K562 (cell line): Measurements from ENCODE around the gene WDR27. TPM values are rescaled to one million over a fixed set of nuclear protein-coding genes. Genes with fewer than 3 reads are reported as not detected.

Experiments
- ATAC-seq: fragments of 200-7000 bp; cut with Tn5 transposase; 3 replicates; pipeline ENCODE4 v1.9.1; 2020; ENCODE audit warnings: moderate library complexity
- BruUV-seq: library from RNA; stranded (reverse); fragments of 400-500 nt; replicated peaks from 2 replicates; lab custom pipeline; 2021; lab: Mats Ljungman, UMichigan
- CTCF ChIA-PET: fragments of 300-600 bp; formaldehyde crosslinking; extraction: SDS; loops from one replicate; lab custom pipeline; 2021; ENCODE audit warnings: low intra/inter-chr PET ratio; lab: Yijun Ruan, JAX
- POLR2A ChIA-PET: fragments of 300-600, 350-650 bp; sonication (Branson Sonifier 250); formaldehyde crosslinking; extraction: SDS; loops from one replicate; lab custom pipeline; 2021; ENCODE audit warnings: antibody characterized with exemption, inconsistent platforms; lab: Yijun Ruan, JAX
- DNase-seq, 4 experiments: peaks; one replicate each; pipeline versions ENCODE4 v3.0.0 to v3.0.0-alpha.2; 2011 to 2018; ENCODE audit warnings: low spot score in 3 of 4, mixed read lengths in 3 of 4; ENCODE audit errors: extremely low read depth in 1 of 4
- FAIRE-seq: peaks from 2 replicates; lab custom pipeline; 2011; peaks lifted over from hg19 to GRCh38; lab: Jason Lieb, UNC
- H2AFZ ChIP-seq: 2 replicates; pipeline ENCODE4 v1.6.0; 2011; ENCODE audit warnings: low read depth, low read length, control low read depth, inconsistent platforms
- H3K27ac ChIP-seq: fragments of 200-600 bp; 3 replicates; pipeline ENCODE4 v1.8.0; 2011; ENCODE audit warnings: low read depth, mild to moderate bottlenecking, control low read depth, inconsistent platforms, low read length, moderate library complexity, mixed read lengths; ENCODE audit errors: extremely low read depth
- H3K27me3 ChIP-seq, 2 experiments: fragments of 300-600 bp in 1 of 2; 2 replicates in 1 of 2; 3 replicates in 1 of 2; pipeline versions ENCODE4 v1.6.0 to v1.8.0; 2011; ENCODE audit warnings: inconsistent platforms in 2 of 2, low read length in 2 of 2, mild to moderate bottlenecking in 1 of 2, mixed read lengths in 1 of 2, moderate library complexity in 1 of 2; ENCODE audit not compliant: control insufficient read depth in 2 of 2, insufficient read depth in 2 of 2
- H3K36me3 ChIP-seq: fragments of 300-600 bp; 3 replicates; pipeline ENCODE4 v1.8.0; 2011; ENCODE audit warnings: mild to moderate bottlenecking, low read length, inconsistent platforms; ENCODE audit not compliant: control insufficient read depth, insufficient read depth
- H3K4me1 ChIP-seq, 2 experiments: fragments of 200-600 bp in 1 of 2; replicated peaks in 1 of 2; 2 replicates in 1 of 2; 3 replicates in 1 of 2; pipeline versions ENCODE4 v1.5.1 to v1.8.0; 2011; ENCODE audit warnings: inconsistent platforms in 2 of 2, low read length in 2 of 2, mild to moderate bottlenecking in 1 of 2, mixed read lengths in 1 of 2, moderate library complexity in 1 of 2; ENCODE audit not compliant: control insufficient read depth in 2 of 2, insufficient read depth in 2 of 2
- H3K4me2 ChIP-seq: 2 replicates; pipeline ENCODE4 v1.6.1; 2011; ENCODE audit warnings: low read length, control low read depth, inconsistent platforms, mixed read lengths; ENCODE audit not compliant: insufficient read depth
- H3K4me3 ChIP-seq: fragments of 200-600 bp; sonication (generic), shearing (Covaris generic); 2 replicates; pipeline ENCODE4 v1.5.1; 2016; ENCODE audit warnings: control low read depth, inconsistent platforms
- H3K79me2 ChIP-seq: fragments of 200-600 bp; 3 replicates; pipeline ENCODE4 v1.8.0; 2011; ENCODE audit warnings: low read length, inconsistent platforms; ENCODE audit not compliant: control insufficient read depth, insufficient read depth
- H3K9ac ChIP-seq, 2 experiments: 2 replicates each; pipeline versions ENCODE4 v1.6.0 to v1.6.1; 2011; ENCODE audit warnings: low read depth in 2 of 2, low read length in 2 of 2, control low read depth in 1 of 2, inconsistent platforms in 1 of 2, mild to moderate bottlenecking in 1 of 2, mixed read lengths in 1 of 2; ENCODE audit not compliant: insufficient read depth in 1 of 2
- H3K9me1 ChIP-seq: one replicate; pipeline ENCODE4 v1.6.0; 2011; ENCODE audit warnings: inconsistent platforms, mild to moderate bottlenecking, low read length, moderate library complexity; ENCODE audit not compliant: control insufficient read depth, insufficient read depth
- H3K9me3 ChIP-seq: replicated peaks from 2 replicates; pipeline ENCODE4 v1.5.1; 2011; ENCODE audit warnings: low read depth, low read length, inconsistent platforms; ENCODE audit not compliant: control insufficient read depth, insufficient read depth
- H4K20me1 ChIP-seq: replicated peaks from 2 replicates; pipeline ENCODE4 v1.6.1; 2011; ENCODE audit warnings: low read length, inconsistent platforms, mixed read lengths; ENCODE audit not compliant: control insufficient read depth, insufficient read depth
- BMI1 ChIP-seq: fragments of 150-350 bp; IDR thresholded peaks from 2 replicates; pipeline ENCODE4 v1.6.1; 2014; ENCODE audit warnings: low read length
- BRF1 ChIP-seq: IDR thresholded peaks from 3 replicates; pipeline ENCODE4 v1.6.1; 2011; ENCODE audit warnings: borderline replicate concordance, mild to moderate bottlenecking; ENCODE audit not compliant: insufficient read length; ENCODE audit errors: extremely low read depth
- ETV1 ChIP-seq: fragments of 450-650 bp; conservative IDR thresholded peaks from 2 replicates; pipeline ENCODE4 v1.6.1; 2016; ENCODE audit warnings: missing genetic modification characterization, control low read depth, low read depth, missing compliant biosample characterization
- NR2F6 ChIP-seq: fragments of 450-650 bp; formaldehyde crosslinking; IDR thresholded peaks from 2 replicates; pipeline ENCODE4 v1.4.0; 2020; ENCODE audit warnings: mild to moderate bottlenecking
- NR3C1 ChIP-seq: sonication (generic); formaldehyde crosslinking; IDR thresholded peaks from 2 replicates; pipeline ENCODE4 v1.8.1; 2022; ENCODE audit warnings: missing genetic modification reagents
- RCOR1 ChIP-seq, 2 experiments: IDR thresholded peaks; 2 replicates each; pipeline ENCODE4 v1.6.1; 2012; ENCODE audit warnings: low read depth in 2 of 2, low read length in 2 of 2, borderline replicate concordance in 1 of 2, improper control_type of control experiment in 1 of 2
- SIX5 ChIP-seq, 2 experiments: IDR thresholded peaks; 2 replicates each; pipeline ENCODE4 v1.6.1; 2011; ENCODE audit warnings: low read length in 2 of 2, borderline replicate concordance in 1 of 2, low read depth in 1 of 2, mild to moderate bottlenecking in 1 of 2, moderate library complexity in 1 of 2; ENCODE audit not compliant: insufficient read depth in 1 of 2
- SP1 ChIP-seq: sonication (generic); formaldehyde crosslinking; IDR thresholded peaks from 2 replicates; pipeline ENCODE4 v1.8.1; 2022; ENCODE audit warnings: mild to moderate bottlenecking, missing genetic modification reagents
- SREBF2 ChIP-seq: sonication (generic); formaldehyde crosslinking; IDR thresholded peaks from 2 replicates; pipeline ENCODE4 v1.4.0; 2020; ENCODE audit warnings: mild to moderate bottlenecking, missing genetic modification reagents
- TAF1 ChIP-seq: IDR thresholded peaks from 2 replicates; pipeline ENCODE4 v1.6.1; 2011; ENCODE audit warnings: mild to moderate bottlenecking, low read length, moderate library complexity; ENCODE audit not compliant: insufficient read depth, control insufficient read depth, severe bottlenecking; ENCODE audit errors: extremely low read depth
- TBP ChIP-seq: optimal IDR thresholded peaks from 2 replicates; pipeline ENCODE3; 2011; ENCODE audit warnings: low read depth, low read length, improper control_type of control experiment
- THRAP3 ChIP-seq: fragments of 450-650 bp; IDR thresholded peaks from 2 replicates; pipeline ENCODE4 v1.6.1; 2016; ENCODE audit warnings: mild to moderate bottlenecking, inconsistent platforms, borderline replicate concordance
- YBX1 ChIP-seq: fragments of 450-650 bp; IDR thresholded peaks from 2 replicates; pipeline ENCODE4 v1.7.1; 2016; ENCODE audit warnings: mild to moderate bottlenecking
- ZEB2 ChIP-seq: fragments of 450-650 bp; IDR thresholded peaks from 2 replicates; pipeline ENCODE4 v1.6.1; 2016
- ZNF717 ChIP-seq: fragments of 250-450 bp; sonication (Bioruptor Pico); IDR thresholded peaks from 2 replicates; pipeline ENCODE4 v1.5.0; 2021
- WGBS: fragments of 100-300 bp; shearing (Covaris generic); methylation state at CpG from one replicate; pipeline ENCODE4 v1.1.6; 2016; ENCODE audit warnings: low coverage, mixed read lengths; ENCODE audit not compliant: insufficient coverage; ENCODE audit errors: missing lambda C conversion rate; 5-methylcytosine and 5-hydroxymethylcytosine counted together
- in situ Hi-C: fragments of 300-500 bp; cut with MboI; formaldehyde crosslinking; loops from 4 replicates; pipeline ENCODE4 v1.15.0; 2018; ENCODE audit warnings: inconsistent platforms, mixed read lengths
- intact Hi-C: fragments of 100-400 bp; cut with micrococcal nuclease; formaldehyde crosslinking; loops from 2 replicates; pipeline ENCODE4 v1.14.2; 2022
- polyA plus RNA-seq, 8 experiments: library from polyadenylated mRNA; depleted of rRNA in 4 of 8; stranded (reverse) in 5 of 8; unstranded in 3 of 8; fragments of >200 nt; fragmentation: Nextera tagmentation in 2 of 8; fragmentation: Illumina TruSeq in 1 of 8; extraction: Ambion mirVana in 2 of 8; extraction: Trizol in 1 of 8; gene quantifications; 2 replicates each; pipeline versions ENCODE4 v1.2.1 to v1.2.3, GENCODE V29; 2011 to 2014; ENCODE audit warnings: inconsistent platforms in 1 of 8, missing spikeins in 1 of 8
- total RNA-seq, 7 experiments: library from RNA; depleted of rRNA in 6 of 7; stranded (reverse); fragments of >200 nt in 6 of 7; fragmentation: Illumina TruSeq in 2 of 7; extraction: Trizol in 2 of 7; gene quantifications; 2 replicates each; pipeline versions ENCODE4 v1.2.1 to v1.2.3, GENCODE V29; 2011 to 2021; ENCODE audit warnings: low replicate concordance in 1 of 7

Gene WDR27
- total and polyA plus RNA-seq, 9 of the 15 experiments (the other 6 are each of a cell fraction or from before 2014, with no cell fraction given) = 4.3 to 77.2 (median 22.7) TPM

DNA sequence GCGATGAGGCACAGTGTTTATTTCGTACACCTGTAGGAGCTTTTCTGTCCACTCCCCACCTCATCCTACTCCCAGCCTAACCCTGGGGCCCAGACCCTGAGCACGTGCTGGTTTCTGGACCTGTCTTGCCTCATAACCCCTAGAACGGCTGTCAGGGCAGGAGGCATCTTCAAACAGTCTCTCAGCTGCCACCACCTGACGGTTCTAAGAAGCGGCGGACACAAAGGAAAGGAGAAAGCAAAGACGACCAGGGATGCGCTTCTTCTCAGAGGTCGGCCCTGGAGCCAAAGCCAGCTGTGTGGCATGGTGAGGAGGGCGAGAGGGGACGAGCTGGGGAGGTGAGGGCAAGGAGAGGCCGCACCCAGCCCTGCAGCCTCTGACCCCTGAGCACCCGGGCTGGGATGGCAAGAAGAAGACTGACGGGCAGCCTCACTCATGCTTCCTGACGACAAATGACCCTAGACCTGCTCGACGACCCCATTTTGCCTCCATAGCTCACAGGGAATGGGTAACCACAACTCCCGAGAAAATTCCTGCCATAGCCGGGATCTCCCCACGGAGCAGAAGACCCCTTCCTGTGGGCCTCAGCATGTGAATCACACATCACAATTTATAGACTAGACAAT, 62.1 kb downstream of the WDR27 start:
- Histone ChIP-seq H3K36me3 (peaks cover 7% of the 10 kb centered on the region; the same call in 1 of the 3 replicates), H3K27me3 (no peaks in the 10 kb centered on the region), H3K9me1 (no peaks in the 10 kb centered on the region), H3K4me3 (no peak overlapping the region), H2AFZ (no peak overlapping the region), H3K4me2 (no peak overlapping the region), H3K27ac (no peak overlapping the region), H4K20me1 (no peaks in the 10 kb centered on the region), H3K79me2 (no peaks in the 10 kb centered on the region), H3K9me3 (no peaks in the 10 kb centered on the region; the same call in 1 of the 2 replicates), H3K4me1 (peaks cover 0 to 5% of the 10 kb centered on the region in 2 experiments; a peak in 2 of 5 replicates), H3K9ac (no peak overlapping the region)
- TF ChIP-seq SP1 (CRISPR knock-in tag) (no peak), SREBF2 (CRISPR knock-in tag) (no peak), THRAP3 (no peak), ZNF717 (CRISPR knock-in tag) (no peak), SIX5 (IDR thresholded peaks at IDR 0.05; ENCODE audit: borderline replicate concordance in 1 of 2, insufficient read depth in 1 of 2, low read depth in 1 of 2, low read length in 2 of 2) (no peak), YBX1 (no peak), NR3C1 (CRISPR knock-in tag) (no peak), NR2F6 (CRISPR knock-in tag) (no peak), BRF1 (no peak), BMI1 (no peak), ETV1 (no peak), RCOR1 (IDR thresholded peaks at IDR 0.05; ENCODE audit: borderline replicate concordance in 1 of 2, low read depth in 2 of 2, low read length in 2 of 2) (no peak), ZEB2 (no peak), TBP (no peak), TAF1 (no peak)
- FAIRE-seq = no peak
- no peak for ATAC-seq
- ChIA-PET CTCF (no interaction called here), POLR2A (interaction anchor here (1.7 kb wide), 1 partner anchor 9 kb away, joined by 4 read pairs; no protein-coding TSS in a partner anchor)
- 47% methylated on average over 21 of the region's 21 CpGs for WGBS
- in situ Hi-C loops (no loop called here), intact Hi-C loops (no loop called here)
- DNase-seq = no peak
- BruUV-seq = no TSS peak
